Retinal pigment epithelial cell (primary cell): ENCODE results near the gene UTP11.

Experiments
- DNase-seq: peaks from one replicate; pipeline ENCODE4 v3.0.0-alpha.2; 2010; ENCODE audit warnings: low read depth
- H3K4me3 ChIP-seq: 2 replicates; pipeline ENCODE4 v1.5.1; 2011; ENCODE audit warnings: mild to moderate bottlenecking, low read length, control low read depth, moderate library complexity
- TF ChIP-seq, protein P1 (sequence below): conservative IDR thresholded peaks from 2 replicates; pipeline ENCODE4 v1.5.1; 2011; ENCODE audit warnings: low read depth, low read length, control low read depth, inconsistent platforms

The UTP11 gene

DNA sequence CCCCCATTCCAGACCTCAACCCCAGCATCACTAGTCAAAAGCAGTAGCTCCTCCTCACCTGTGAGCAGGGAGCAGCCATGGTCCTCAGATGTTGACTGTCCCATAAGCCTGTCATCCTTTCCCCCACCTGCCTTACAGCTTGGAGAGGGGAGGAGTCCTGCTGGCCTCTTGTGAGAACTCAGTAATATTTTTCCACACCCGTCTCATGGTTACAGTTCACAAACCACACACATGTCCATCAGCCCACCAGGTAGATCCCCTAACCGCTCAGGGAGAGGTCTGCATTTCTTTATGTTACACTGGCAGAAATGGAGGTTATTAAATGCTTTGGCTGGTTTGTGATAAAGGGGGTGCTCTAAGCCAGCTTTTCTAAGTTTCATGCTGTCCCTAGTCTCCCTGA lies 60.3 kb downstream of the UTP11 start:
- DNase-seq, result no peak
- TF ChIP-seq, protein P1, sequence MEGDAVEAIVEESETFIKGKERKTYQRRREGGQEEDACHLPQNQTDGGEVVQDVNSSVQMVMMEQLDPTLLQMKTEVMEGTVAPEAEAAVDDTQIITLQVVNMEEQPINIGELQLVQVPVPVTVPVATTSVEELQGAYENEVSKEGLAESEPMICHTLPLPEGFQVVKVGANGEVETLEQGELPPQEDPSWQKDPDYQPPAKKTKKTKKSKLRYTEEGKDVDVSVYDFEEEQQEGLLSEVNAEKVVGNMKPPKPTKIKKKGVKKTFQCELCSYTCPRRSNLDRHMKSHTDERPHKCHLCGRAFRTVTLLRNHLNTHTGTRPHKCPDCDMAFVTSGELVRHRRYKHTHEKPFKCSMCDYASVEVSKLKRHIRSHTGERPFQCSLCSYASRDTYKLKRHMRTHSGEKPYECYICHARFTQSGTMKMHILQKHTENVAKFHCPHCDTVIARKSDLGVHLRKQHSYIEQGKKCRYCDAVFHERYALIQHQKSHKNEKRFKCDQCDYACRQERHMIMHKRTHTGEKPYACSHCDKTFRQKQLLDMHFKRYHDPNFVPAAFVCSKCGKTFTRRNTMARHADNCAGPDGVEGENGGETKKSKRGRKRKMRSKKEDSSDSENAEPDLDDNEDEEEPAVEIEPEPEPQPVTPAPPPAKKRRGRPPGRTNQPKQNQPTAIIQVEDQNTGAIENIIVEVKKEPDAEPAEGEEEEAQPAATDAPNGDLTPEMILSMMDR, result no peak
- no peak overlapping the region for H3K4me3 ChIP-seq

DNA sequence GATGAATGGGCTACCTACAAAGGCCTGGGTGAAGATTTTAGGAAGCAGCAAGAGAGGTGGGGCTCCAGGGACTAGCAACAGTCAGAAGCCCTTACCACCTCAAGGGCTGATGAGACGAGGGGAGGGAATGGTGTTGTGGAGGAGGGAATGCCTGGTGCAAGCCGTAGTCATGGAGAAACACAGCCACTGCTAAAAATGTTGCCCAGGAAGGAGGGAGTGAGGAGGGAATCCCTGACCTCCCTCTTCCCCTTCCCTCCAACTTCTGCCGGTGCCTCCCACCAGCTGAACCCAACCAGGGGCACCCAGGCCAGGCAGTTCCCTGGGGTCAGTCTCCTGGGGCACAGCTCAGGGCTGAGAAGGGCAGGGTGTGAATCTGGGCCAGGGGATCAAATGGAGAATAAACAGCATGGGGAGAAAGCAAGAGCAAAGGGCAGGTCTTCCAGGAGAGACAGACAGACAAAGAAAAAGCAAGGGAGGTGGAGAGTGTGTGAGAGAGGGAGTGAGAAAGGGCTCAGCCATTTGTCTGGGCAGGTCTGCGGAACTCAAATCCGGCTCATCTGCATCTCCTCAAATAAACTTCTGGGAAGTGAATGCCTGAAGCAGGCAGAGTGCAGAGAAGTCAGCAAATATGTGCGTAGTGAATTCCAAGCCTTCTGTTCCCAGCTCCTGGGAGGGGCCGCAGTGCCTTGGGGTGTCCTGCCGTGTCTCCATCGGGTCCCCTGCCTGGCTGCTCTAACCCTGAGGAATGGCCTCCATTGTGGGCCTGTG lies 61.2 kb downstream of the UTP11 start:
- H3K4me3 ChIP-seq, result no peak overlapping the region
- DNase-seq, result no peak
- TF ChIP-seq, protein P1, result no peak

DNA sequence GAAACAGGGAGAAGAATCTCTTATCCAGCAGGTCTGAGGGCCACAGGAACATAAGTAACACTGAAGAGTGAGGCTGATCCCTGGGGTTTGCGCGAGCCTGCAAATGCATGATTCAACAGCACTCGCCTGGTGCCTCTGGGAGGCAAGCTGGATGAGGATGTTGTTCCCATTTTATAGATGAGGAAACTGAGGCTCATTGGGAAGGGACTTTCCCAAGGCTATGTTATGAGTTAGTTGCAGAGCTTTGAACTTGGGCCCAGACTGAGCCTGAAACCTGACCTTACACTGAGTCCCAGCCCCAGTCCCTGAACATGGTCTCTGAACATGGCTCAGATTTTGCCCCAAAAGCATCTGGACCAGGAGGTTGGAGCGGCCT lies 61.8 kb downstream of the UTP11 start:
- DNase-seq, result no peak

More for the DNA sequence above, 61.8 kb downstream of the UTP11 start:
- no peak overlapping the region for H3K4me3 ChIP-seq
- TF ChIP-seq, protein P1, result no peak
